SK-N-SH (cell line): ENCODE data around the gene MRPL23.

Experiments
- CTCF ChIP-seq: fragments of 200-600 bp; sonication (generic); IDR thresholded peaks from 2 replicates; pipeline ENCODE4 v1.6.1; 2017; ENCODE audit warnings: antibody characterized with exemption, mild to moderate bottlenecking, moderate library complexity
- GATA2 ChIP-seq: sonication (generic); formaldehyde crosslinking; IDR thresholded peaks from 2 replicates; pipeline ENCODE4 v1.5.0; 2020; ENCODE audit warnings: mild to moderate bottlenecking, missing genetic modification reagents
- SIN3A ChIP-seq: IDR thresholded peaks from 2 replicates; pipeline ENCODE4 v1.6.1; 2012; ENCODE audit warnings: low read depth, mild to moderate bottlenecking, low read length, moderate library complexity, borderline replicate concordance
- TAF1 ChIP-seq: IDR thresholded peaks from 2 replicates; pipeline ENCODE4 v1.6.1; 2012; ENCODE audit warnings: low read depth, mild to moderate bottlenecking, low read length, moderate library complexity, borderline replicate concordance
- TCF12 ChIP-seq: IDR thresholded peaks from 2 replicates; pipeline ENCODE4 v1.4.0; 2012
- USF1 ChIP-seq: IDR thresholded peaks from 2 replicates; pipeline ENCODE4 v1.4.0; 2012; ENCODE audit warnings: low read depth, borderline replicate concordance
- YY1 ChIP-seq: IDR thresholded peaks from 2 replicates; pipeline ENCODE4 v1.4.0; 2012; ENCODE audit warnings: low read depth, mild to moderate bottlenecking
- TF ChIP-seq, protein P1 (sequence below): IDR thresholded peaks from 2 replicates; pipeline ENCODE4 v1.4.0; 2012; ENCODE audit warnings: low read depth

DNA sequence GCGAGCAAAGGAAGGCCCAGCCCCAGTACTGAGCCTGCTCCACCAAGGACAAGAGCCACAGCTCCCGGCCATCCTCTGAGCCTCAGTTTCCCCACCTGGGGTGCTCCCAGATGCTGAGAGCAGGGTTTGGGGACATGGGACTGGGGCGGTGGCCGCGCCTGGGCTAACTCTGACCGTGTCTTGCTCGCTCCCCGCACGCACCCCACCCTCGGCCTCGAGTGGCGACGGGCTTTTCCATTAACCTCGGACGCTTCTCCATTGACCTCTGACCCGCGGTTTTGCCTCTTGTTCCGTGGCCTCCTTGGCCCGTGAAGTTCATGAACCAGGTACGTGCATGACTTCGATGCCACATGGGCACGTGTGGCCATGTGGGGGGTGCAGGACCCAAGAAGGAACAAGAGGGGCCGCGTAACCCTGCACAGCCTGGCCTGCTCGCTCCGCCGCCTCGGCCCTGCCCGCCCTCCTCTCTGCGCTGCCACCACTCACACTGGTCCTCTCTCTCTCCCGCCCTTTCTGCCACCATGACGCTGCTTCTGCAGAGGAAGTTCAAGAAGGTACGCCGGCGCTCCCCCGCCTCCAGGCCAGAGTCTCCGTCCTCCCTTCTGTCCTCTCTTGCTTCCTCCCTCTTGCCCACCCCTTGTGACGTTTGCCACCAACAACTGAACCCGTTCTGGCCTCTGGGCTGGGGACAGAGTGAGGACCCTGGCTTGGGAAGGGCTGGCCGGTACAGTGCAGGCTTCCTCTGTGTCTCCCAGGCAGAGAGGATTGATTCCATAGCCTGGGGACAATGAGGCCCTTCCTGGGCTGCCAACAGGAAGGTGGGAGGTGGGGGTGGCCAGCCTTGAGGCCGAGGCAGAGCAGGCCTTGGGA is 20.7 kb upstream of the MRPL23 start:
- TF ChIP-seq TAF1 (no peak), YY1 (no peak), CTCF (no peak), USF1 (no peak), TCF12 (no peak), GATA2 (no peak), SIN3A (no peak)
- TF ChIP-seq, protein P1, sequence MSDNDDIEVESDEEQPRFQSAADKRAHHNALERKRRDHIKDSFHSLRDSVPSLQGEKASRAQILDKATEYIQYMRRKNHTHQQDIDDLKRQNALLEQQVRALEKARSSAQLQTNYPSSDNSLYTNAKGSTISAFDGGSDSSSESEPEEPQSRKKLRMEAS = no peak
